GM18951 (cell line): Measurements from ENCODE around the gene GATA2.

Source experiments
- POLR2A ChIP-seq: IDR thresholded peaks from 4 replicates; pipeline ENCODE4 v1.6.1; 2011; ENCODE audit warnings: mild to moderate bottlenecking; ENCODE audit not compliant: insufficient read length, insufficient read depth; ENCODE audit errors: extremely low read depth
- in situ Hi-C: fragments of 300-500 bp; cut with MboI; formaldehyde crosslinking; loops from one replicate; pipeline ENCODE4 v1.12.0; 2022; ENCODE audit warnings: low sequenced_read_pairs, mixed read lengths, inconsistent platforms; ENCODE audit not compliant: unreplicated experiment

The GATA2 gene

GRCh38 chr3:128508852-128509251, 15.9 kb upstream of the GATA2 start:
- in situ Hi-C loops = no loop called here
- TF ChIP-seq POLR2A = no peak

- no peak for TF ChIP-seq POLR2A
- in situ Hi-C loops = no loop called here
Measured at GRCh38 chr3:128506754-128507153, 13.8 kb upstream of the GATA2 start.

- in situ Hi-C loops = no loop called here
- no peak for TF ChIP-seq POLR2A
Measured at GRCh38 chr3:128505771-128506170, 12.8 kb upstream of the GATA2 start.

DNA sequence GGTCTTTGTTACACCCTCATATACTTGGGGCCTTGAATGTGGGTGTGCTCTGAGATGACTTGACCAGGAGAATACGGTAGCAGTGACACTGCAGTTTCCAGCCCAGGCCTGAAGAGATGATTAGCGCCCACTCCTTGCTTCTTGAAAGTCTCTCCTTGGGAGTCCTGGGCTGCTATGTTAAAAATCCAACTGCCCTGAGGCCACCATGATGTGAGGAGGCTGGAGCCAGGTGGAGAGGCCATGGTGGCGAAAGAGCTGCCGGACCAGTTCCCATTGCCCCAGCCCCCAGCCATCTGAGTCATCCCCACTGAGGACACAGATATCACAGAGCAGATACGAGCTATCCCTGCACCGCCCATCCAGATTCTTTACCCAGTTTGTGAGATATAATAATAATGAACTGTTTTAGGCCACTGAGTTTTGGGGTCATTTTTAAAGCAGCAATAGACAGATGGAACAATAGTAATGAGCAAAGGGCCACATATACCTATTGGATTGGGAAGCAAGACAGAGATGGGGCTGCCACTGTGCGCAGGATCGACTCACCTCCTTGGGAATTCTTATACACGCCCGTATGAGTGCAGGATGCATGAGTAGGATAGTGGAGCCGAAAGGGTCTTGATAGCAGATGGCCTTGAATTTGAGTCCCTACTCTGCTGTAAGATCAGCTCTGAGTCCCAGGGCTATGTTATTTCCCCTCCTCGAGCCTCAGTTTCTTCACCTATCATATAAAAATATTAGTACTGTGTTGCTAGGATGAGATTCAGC, 12.1 kb upstream of the GATA2 start:
- in situ Hi-C loops = no loop called here

DNA sequence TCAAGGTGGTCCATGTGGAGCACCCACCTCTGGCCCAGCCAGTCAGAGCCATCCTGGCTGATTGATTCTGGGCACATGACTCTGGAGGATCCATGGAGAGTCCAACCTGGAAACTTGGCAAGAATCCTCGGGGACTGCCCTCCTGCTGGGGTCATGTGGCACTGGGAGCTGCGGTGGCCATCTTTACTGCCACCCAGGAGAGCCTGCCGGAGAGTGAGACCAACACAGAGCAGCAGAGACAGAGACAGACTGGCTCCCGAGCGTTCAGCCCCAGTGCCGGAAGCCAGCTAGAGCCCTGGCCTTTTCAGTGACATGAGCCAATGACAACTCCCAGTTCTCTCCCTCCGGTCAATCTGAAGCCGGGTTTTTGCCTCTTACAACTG, 11.5 kb upstream of the GATA2 start:
- no peak for TF ChIP-seq POLR2A
- in situ Hi-C loops = no loop called here

More for the DNA sequence above, 12.1 kb upstream of the GATA2 start:
- TF ChIP-seq POLR2A = no peak

DNA sequence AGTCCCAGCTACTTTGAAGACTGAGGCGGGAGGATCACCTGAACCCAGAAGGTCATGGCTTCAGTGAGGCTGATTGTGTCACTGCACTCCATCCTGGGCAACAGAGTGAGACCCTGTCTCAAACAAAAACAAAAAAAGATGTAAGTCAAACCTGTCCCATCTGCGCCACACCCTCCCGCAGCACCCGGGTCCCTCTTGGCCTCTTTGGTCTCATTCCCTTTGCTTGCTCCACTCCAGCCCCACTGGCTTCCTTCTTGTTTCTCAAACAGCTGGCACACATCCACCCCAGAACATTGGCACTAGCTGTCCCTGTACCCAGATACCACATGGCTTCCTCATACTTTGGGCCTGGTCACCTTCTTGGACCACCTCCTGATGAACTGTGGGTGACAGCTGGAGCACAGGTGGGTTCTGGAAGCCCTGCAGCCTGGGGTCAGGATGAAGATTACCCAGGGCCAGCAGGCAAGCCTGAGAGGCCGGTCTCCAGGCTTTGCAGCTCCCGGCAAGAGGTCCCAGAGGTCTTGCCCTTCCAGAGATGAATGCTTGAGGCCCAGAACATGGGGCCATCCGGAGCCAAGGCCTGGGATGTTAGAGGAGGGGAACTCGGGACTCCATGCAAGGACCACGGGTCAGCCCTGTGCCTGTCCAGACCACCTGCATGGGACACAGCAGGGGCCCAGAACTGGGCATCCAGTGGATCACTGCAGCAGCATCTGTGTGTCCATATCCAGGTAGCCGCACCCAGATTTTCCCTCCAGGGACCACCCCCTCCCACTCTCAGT, 10.9 kb upstream of the GATA2 start:
- TF ChIP-seq POLR2A = no peak
- in situ Hi-C loops = no loop called here

DNA sequence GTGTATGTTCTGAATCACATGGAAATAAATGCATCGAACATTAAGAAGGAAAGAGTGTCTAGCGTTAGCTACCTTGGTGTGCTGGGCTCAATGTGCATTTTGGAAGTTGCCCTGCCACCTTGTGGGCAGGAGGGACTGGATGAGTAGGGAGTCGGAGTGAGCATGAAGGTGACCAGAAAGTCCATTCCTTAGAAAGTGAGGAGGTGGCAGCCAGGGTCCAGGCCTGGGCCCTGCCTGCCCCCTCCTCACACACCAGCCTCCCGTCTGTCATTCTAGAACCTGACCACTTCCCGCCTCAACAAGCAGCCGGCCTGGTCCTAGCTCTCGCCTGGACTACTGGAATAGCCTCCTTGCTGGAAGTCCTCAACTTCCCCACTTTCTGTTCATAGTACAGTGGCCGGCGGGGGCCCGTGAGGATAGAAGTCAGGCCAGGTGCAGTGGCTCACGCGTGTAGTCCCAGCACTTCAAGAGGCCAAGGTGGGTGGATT, 10.2 kb upstream of the GATA2 start:
- no peak for TF ChIP-seq POLR2A
- in situ Hi-C loops = no loop called here

- in situ Hi-C loops = no loop called here
- no peak for TF ChIP-seq POLR2A
Measured at GRCh38 chr3:128502712-128503111, 9.7 kb upstream of the GATA2 start.

- in situ Hi-C loops = no loop called here
- TF ChIP-seq POLR2A = no peak
Measured at GRCh38 chr3:128501431-128501830, 8.4 kb upstream of the GATA2 start.

DNA sequence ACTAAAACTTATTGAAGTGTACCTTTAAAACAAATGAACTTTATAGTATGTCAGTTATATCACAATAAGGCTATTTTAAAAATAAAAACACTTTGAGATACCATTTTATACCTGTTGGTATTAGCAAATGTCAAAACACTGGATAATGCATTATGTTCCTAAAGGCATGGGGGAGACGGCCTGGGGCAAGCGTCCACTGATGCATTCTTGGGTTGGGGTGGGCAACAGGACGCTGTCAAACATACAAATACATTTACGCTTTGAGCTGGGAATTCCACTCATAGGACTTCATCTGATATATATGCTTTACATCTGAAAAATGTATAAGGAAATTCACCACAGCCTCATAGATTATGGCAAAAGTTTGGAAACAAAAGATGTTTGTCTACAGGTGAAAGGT, 7.6 kb upstream of the GATA2 start:
- no peak for TF ChIP-seq POLR2A
- in situ Hi-C loops = no loop called here

DNA sequence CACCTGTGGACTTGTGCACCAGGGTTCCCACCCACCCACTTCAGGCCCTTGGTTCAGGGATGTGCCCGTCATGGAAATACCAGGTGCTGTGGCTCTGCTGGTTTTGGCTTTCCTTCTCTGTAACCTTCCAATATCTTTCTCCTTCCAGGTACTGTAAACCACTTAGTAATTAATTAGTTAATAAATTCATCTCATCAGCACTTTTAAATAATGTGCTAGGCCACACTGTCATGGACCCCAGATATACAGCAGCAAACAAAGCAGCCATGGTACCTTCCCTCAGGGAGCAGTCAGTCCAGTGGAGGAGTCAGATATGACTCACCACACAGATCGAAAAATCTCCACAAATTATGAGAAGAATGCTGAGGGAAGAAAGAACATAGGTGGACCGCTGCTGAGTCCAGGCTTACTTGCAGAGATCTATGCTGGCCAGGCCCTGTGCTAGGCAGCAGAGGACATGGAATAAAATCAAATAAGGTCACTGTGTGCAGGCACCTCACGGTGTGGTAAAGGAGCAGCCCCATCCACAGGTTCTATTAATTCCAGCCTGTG, 6.8 kb upstream of the GATA2 start:
- in situ Hi-C loops = loop anchor here (10.0 kb wide), 1 partner anchor 65 kb away; no protein-coding TSS in a partner anchor

DNA sequence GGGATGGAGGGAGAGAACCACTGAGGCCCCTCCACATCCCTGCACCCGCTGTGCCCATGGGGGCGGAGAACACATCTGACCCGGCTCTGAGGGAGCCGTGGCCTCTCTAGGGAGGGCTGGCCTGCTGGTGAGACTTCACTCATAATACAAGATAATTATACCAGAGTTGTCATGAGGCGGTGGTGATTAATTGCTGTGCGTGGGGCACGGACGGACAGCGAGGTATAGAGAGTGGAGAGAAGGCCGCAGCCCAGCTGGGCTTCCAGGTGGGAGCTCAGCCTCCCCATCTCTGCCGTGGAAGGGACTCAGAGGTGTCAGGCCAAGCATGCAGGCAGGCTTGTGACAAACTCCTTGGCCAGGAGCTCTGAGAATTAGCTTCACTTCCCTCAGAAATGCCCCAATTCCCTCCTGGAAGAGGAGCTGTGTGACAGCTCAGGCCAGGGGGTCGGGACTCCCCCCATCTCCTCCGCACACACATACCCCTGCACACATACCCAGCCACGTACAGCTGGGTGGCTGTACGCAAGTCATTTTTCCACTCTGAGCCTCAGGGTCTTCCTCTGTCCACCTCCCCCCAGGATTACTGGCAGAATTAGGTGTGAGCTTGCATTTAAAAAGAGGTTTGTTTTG, 6.0 kb upstream of the GATA2 start:
- in situ Hi-C loops = loop anchor here (10.0 kb wide), 1 partner anchor 64 kb away; no protein-coding TSS in a partner anchor
- TF ChIP-seq POLR2A = no peak

More for the DNA sequence above, 6.8 kb upstream of the GATA2 start:
- no peak for TF ChIP-seq POLR2A

- in situ Hi-C loops = loop anchor here (10.0 kb wide), 1 partner anchor 63 kb away; no protein-coding TSS in a partner anchor
- TF ChIP-seq POLR2A = no peak
Measured at GRCh38 chr3:128498127-128498626, 5.2 kb upstream of the GATA2 start.
